NK-92 (cell line): Measurements from ENCODE around the gene CTDSP1.

Experiments
- DNase-seq: peaks from one replicate; lab custom pipeline; 2025; ENCODE audit not compliant: unreplicated experiment; lab: John Stamatoyannopoulos, UW

CTDSP1 gene

GRCh38 chr2:218422403-218423086, 22.9 kb downstream of the CTDSP1 start:
- no peak for DNase-seq

- no peak for DNase-seq
These were observed 23.9 kb downstream of the CTDSP1 start for GRCh38 chr2:218423584-218423983.

GRCh38 chr2:218425531-218425930, 25.9 kb downstream of the CTDSP1 start:
- no peak for DNase-seq

- DNase-seq: no peak
These were observed 28.1 kb downstream of the CTDSP1 start for GRCh38 chr2:218427741-218428140.

GRCh38 chr2:218428846-218429558, 29.3 kb downstream of the CTDSP1 start:
- no peak for DNase-seq

- no peak for DNase-seq
These were observed 30.4 kb downstream of the CTDSP1 start for GRCh38 chr2:218429911-218430692.

- DNase-seq: no peak
These were observed 31.1 kb downstream of the CTDSP1 start for GRCh38 chr2:218430721-218431120.

- DNase-seq: no peak
These were observed 32.2 kb downstream of the CTDSP1 start for GRCh38 chr2:218431878-218432277.

GRCh38 chr2:218432676-218433365, 33.2 kb downstream of the CTDSP1 start:
- DNase-seq: no peak

- no peak for DNase-seq
These were observed 34.8 kb downstream of the CTDSP1 start for GRCh38 chr2:218434456-218434855.

- DNase-seq: no peak
These were observed 35.6 kb downstream of the CTDSP1 start for GRCh38 chr2:218435003-218435982.

- no peak for DNase-seq
These were observed 37.3 kb downstream of the CTDSP1 start for GRCh38 chr2:218436992-218437391.

GRCh38 chr2:218437969-218438368, 38.3 kb downstream of the CTDSP1 start:
- DNase-seq: no peak

- DNase-seq: no peak
These were observed 38.9 kb downstream of the CTDSP1 start for GRCh38 chr2:218438596-218438995.

- no peak for DNase-seq
These were observed 45.2 kb downstream of the CTDSP1 start for GRCh38 chr2:218444692-218445357.

- no peak for DNase-seq
These were observed 45.9 kb downstream of the CTDSP1 start for GRCh38 chr2:218445602-218446001.

GRCh38 chr2:218446547-218446946, 46.9 kb downstream of the CTDSP1 start:
- no peak for DNase-seq

GRCh38 chr2:218447072-218447471, 47.4 kb downstream of the CTDSP1 start:
- no peak for DNase-seq

GRCh38 chr2:218448934-218449333, 49.3 kb downstream of the CTDSP1 start:
- DNase-seq: no peak

- DNase-seq: no peak
These were observed 52.4 kb downstream of the CTDSP1 start for GRCh38 chr2:218452079-218452478.
